ENCODE data around the gene SELPLG.
"Not testable (repeated sequence)": the region's sequence is repeated elsewhere in the genome, so short reads cannot be mapped to it uniquely, and the experiment has no call there.

SELPLG gene

GRCh38 chr12:108637222-108637971, 3.7 kb upstream of the SELPLG start:
- DNase-seq: no peak

DNA sequence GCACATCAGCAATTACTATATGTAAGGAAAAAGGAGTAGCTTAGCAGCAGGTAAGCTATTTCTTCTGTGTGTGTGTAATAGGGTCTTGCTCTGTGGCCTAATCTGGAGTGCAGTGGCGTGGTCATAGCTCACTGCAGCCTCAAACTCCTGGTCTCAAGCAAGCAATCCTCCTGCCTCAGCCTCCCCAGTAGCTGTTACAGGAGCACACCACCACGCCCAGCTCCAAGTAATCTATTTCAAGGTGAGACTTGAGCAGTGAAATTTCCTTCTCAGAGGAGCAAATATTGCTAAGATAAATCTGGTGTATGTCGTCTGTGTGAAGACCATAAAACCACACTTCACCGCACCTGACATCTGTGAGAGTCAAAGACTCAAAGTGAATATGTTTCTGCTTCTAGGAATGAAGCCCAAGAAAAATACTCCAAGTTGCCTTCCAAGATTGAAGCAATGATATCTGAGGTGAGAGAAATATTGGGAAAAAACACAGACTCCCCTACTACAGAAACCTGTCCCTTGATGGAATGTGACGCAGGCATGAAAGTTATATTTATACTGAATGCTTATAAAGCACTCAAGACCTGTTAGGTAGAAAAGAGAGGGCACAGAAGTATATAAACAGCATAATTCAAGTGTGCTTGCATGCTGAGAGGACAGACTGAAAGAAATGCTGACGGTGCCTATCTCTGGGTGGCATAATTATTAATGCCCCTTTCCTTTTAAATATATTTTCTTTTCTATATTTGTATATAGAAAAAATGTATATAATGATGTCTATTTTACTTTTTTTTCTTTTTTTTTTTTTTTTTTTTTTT, 2.5 kb upstream of the SELPLG start:
- no peak for DNase-seq

DNA sequence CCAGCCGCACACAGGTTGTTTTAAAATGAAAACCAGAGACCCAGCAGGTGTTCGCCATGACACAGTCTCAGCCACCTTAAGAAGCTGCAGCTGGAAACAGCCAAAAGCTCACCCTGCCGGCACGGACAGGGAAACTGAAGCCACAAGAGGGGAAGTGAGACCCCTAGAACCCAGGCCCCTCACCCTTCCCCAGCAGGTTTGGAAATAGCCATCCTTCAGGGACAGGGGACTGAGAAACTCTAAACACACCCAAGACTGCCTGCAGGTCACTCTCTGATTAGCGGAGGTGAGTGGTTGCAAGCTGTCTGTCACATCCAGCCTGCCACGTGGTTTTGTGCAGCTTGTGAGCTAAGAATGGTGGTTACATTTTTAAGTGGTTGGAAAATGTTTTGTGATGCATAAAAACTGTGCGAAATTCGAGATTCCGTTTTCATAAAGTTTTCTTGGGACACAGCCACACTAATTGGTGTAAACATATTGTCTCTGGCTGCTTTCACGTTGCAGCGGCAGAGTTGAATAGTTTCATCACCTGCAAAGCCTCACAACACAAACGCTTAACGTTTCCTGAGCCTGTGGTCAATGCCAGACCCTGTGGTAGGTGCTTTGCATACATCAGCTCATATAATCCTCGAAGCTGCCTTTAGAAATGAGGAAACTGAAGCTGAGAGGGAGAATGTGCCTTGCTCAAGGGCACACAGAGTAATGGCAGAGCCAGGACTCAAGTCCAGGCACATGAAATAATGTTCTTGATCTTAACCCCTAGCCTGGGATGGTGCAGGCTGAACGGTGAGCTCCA, 1.7 kb upstream of the SELPLG start:
- DNase-seq: no peak

GRCh38 chr12:108634341-108634751, 652 bp upstream of the SELPLG start:
- DNase-seq: no peak

DNA sequence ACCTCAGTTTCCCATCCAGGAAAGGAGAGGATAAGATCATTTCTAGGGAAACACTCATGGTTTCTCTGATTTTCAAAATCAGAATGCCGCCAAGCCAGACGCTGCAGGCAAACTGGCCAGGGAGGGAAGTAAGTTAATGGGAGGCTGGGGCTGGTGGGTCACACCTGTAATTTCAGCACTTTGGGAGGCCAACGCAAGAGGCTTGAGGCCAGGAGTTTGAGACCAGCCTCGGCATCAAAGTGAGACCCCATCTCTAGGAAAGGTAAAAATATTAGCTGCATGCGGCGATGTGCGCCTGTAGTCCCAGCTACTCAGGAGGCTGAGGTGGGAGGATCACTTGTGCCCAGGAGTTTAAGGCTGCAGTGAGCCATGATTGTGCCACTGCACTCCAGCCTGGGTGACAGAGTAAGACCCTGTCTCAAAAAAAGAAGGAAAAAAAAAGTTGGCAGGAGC, 587 bp downstream of the SELPLG start:
- DNase-seq: no peak

- DNase-seq: not testable (repeated sequence)
Observed at GRCh38 chr12:108631261-108631660, 2.4 kb downstream of the SELPLG start.

GRCh38 chr12:108630481-108631207, 3.0 kb downstream of the SELPLG start:
- no peak for DNase-seq

DNA sequence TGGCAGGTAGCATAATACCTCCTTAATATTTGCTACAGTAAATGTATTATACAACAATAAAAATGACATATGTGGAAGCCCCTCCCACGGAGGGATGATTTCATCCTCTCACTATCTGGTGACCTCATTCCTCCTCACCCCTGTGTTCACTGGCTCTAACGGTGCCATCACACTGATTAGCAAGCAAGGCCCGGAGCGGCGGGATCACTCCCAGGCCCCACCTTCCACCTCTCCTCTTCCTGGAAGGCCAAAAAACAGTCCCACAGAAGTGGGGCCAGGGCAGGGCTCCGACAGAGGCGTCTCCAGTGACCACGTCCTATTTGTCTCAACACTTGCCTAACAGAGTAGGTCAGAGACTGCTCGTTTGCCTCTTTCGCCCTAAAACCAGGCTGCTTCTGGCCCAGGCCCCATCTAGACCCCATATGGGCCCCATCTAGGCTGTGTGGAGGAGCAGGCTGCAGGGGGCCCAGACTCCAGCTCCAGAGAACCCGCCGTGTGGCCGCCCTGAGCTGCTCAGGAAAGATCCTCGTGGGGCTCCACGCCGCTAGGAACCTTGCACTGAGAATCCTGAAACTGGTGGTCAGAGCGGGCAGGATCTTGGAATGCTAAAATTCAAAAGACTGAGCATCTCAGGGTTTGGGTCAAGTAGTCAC, 3.7 kb downstream of the SELPLG start:
- no peak for DNase-seq

- DNase-seq: no peak
Observed at GRCh38 chr12:108629151-108629550, 4.5 kb downstream of the SELPLG start.

- DNase-seq: no peak
Observed at GRCh38 chr12:108627134-108627920, 6.4 kb downstream of the SELPLG start.

GRCh38 chr12:108625228-108625627, 8.5 kb downstream of the SELPLG start:
- DNase-seq: no peak

GRCh38 chr12:108623577-108623976, 10.1 kb downstream of the SELPLG start:
- DNase-seq: no peak

- DNase-seq: no peak
Observed at GRCh38 chr12:108622921-108623514, 10.7 kb downstream of the SELPLG start.

DNA sequence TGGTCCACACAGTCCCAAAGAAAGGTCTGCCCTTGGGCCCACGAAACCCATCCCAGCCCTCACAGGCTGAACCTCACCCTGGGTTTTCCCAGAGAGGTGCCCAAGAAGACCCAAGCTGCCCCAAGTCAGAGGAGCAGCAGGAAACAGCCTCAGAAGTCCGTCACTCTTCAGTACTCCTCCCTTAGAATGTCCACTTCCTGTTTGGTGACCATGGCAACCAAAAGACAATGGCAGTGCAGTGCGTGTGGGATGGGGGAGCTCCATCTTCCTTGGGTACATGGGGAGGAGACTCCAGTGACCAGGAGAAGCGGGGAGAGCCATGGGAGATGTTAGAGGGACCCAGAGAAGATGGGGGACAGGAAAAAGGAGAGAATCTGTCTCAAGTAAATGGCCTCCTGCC, 11.3 kb downstream of the SELPLG start:
- DNase-seq: no peak

DNA sequence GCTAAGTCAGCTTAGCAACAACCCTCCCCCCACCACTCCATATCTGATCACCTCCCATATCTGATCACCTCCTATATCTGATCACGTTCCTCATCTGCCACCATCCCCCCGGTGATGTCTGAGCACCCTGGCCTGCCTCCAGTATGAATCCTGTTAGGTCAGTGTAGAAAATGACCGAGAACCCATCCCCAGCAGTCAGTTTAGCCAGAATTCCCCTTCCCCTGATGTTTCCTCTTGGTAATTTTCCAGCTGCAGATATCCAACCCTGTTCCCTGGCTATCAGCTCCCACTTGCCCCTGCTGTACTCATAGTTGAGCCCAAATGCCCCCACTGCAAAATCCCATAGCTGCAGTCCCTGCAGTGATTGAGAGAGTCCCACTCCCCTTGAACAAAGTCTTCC, 12.5 kb downstream of the SELPLG start:
- no peak for DNase-seq

DNA sequence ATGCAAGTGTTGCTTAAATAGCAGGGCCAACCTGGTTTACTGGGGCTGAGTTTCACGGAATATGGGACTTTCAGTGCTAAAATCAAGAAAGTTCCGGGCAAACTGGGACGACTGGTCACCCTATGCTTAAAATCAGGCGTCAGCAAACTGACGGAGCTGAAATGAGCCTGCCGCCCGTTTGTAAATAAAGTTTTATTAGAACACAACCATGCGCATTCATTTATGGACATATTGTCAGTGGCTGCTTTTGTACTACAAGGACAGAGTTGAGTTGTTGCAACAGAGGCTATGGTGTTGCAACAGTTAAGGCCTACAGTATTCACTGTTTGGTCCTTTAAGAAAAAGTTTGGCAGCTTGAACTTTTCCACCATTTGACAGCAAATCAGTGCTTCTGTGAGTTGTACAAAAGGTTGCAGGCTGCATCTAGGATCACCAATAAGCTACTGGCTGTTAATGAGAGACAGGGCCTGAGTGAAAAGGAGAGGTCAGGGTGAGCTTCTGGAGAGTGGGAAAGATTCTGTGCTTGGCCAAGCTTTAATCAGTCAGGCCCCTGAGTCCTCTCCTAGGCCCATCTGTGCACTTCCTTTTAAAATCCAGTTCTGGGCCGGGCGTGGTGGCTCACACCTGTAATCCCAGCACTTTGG, 13.3 kb downstream of the SELPLG start:
- no peak for DNase-seq

GRCh38 chr12:108619369-108620160, 14.1 kb downstream of the SELPLG start:
- DNase-seq: no peak

DNA sequence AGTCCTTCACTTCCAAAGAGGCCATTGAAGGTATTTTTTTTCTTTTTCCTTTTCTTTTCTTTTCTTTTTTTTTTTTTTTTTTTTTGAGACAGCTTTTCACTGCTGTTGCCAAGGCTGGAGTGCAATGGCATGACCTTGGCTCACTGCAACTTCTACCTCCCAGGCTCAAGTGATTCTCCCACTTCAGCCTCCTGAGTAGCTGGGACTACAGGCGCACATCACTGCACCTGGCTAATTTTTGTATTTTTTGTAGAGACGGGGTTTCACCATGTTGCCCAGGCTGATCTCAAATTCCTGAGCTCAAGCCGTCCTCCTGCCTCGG, 14.8 kb downstream of the SELPLG start:
- DNase-seq: not testable (repeated sequence)

GRCh38 chr12:108618079-108618952, 15.4 kb downstream of the SELPLG start:
- DNase-seq: peak; percentile 87
